Right lung (tissue), 5 donors: ENCODE data around the gene ZSWIM8. TPM values are rescaled to one million over a fixed set of nuclear protein-coding genes. Genes with fewer than 3 reads are reported as not detected.
A peak's percentile ranks its signal among the peaks of the same experiment; 100 is the strongest.
"Not testable (repeated sequence)": the region's sequence is repeated elsewhere in the genome, so short reads cannot be mapped to it uniquely, and the experiment has no call there.

Source experiments
- DNase-seq, 2 donors: peaks; one replicate each; pipeline ENCODE4 v3.0.0-alpha.2; 2013
- polyA plus RNA-seq, 5 donors: library from polyadenylated mRNA; unstranded; fragments of 120-200 nt; gene quantifications; one replicate each; pipeline versions ENCODE4 v1.2.1 to v1.2.3, GENCODE V29; 2013; ENCODE audit warnings: inconsistent platforms in 1 of 5, low replicate concordance in 1 of 5; ENCODE audit not compliant: insufficient read length in 5 of 5, insufficient read depth in 1 of 5

ZSWIM8 gene
- polyA plus RNA-seq, 5 donors: 80.0 to 103 (median 96.9) TPM

- DNase-seq: not testable (repeated sequence)
Measured at GRCh38 chr10:73795491-73795890, 10.1 kb downstream of the ZSWIM8 start.

- not testable (repeated sequence) for DNase-seq
Measured at GRCh38 chr10:73796035-73796434, 10.6 kb downstream of the ZSWIM8 start.

- DNase-seq: no peak
Measured at GRCh38 chr10:73796766-73797165, 11.4 kb downstream of the ZSWIM8 start.

- DNase-seq: no peak
Measured at GRCh38 chr10:73797324-73798025, 12.1 kb downstream of the ZSWIM8 start.

GRCh38 chr10:73798087-73798486 is 12.7 kb downstream of the ZSWIM8 start:
- no peak for DNase-seq

GRCh38 chr10:73798927-73799560 is 13.6 kb downstream of the ZSWIM8 start:
- DNase-seq: no peak

GRCh38 chr10:73799899-73800559 is 14.6 kb downstream of the ZSWIM8 start:
- DNase-seq: no peak

- DNase-seq: no peak
Measured at GRCh38 chr10:73800560-73801252, 15.3 kb downstream of the ZSWIM8 start.

GRCh38 chr10:73801253-73801590 is 15.8 kb downstream of the ZSWIM8 start:
- no peak for DNase-seq

GRCh38 chr10:73802276-73802991 is 17.0 kb downstream of the ZSWIM8 start:
- no peak for DNase-seq

GRCh38 chr10:73803680-73804286 is 18.4 kb downstream of the ZSWIM8 start:
- no peak for DNase-seq

- no peak for DNase-seq
Measured at GRCh38 chr10:73806176-73806950, 21.0 kb downstream of the ZSWIM8 start.

- no peak for DNase-seq
Measured at GRCh38 chr10:73807471-73807870, 22.1 kb downstream of the ZSWIM8 start.

- DNase-seq: no peak
Measured at GRCh38 chr10:73808021-73808815, 22.8 kb downstream of the ZSWIM8 start.

GRCh38 chr10:73809061-73809818 is 23.8 kb downstream of the ZSWIM8 start:
- no peak for DNase-seq

- DNase-seq: no peak
Measured at GRCh38 chr10:73810358-73810734, 24.9 kb downstream of the ZSWIM8 start.

GRCh38 chr10:73810735-73811465 is 25.5 kb downstream of the ZSWIM8 start:
- peak in 1 of 2 donors; percentile 18 for DNase-seq

- no peak for DNase-seq
Measured at GRCh38 chr10:73812657-73813056, 27.3 kb downstream of the ZSWIM8 start.
